ENCODE results near the gene SPRY2. TPM values are rescaled to one million over a fixed set of nuclear protein-coding genes. Genes with fewer than 3 reads are reported as not detected.

The SPRY2 gene
- total and polyA plus RNA-seq, 3 donors from 2014 or later: 8.4 to 12.9 (median 10.7) TPM

- no peak for DNase-seq
- Histone ChIP-seq H3K9me3 (no peaks in the 10 kb centered on the region), H3K36me3 (ENCODE audit: low read depth, missing control alignments) (no peaks in the 10 kb centered on the region), H3K4me1 (no peaks in the 10 kb centered on the region), H3K4me3 (no peak overlapping the region), H3K27ac (no peak overlapping the region), H3K27me3 (no peaks in the 10 kb centered on the region)
- intact Hi-C loops (cut with DNase I; ENCODE audit: low total_unique reads): no loop called here
- TF ChIP-seq CTCF (IDR thresholded peaks at IDR 0.05): no peak
Observed at GRCh38 chr13:80386592-80386991, 45.7 kb upstream of the SPRY2 start.

- no peak overlapping the region for H3K27ac ChIP-seq
- intact Hi-C loops (cut with DNase I; ENCODE audit: low total_unique reads): no loop called here
- TF ChIP-seq CTCF (IDR thresholded peaks at IDR 0.05): no peak
- no peak for TF ChIP-seq POLR2A (IDR thresholded peaks at IDR 0.05)
Observed at GRCh38 chr13:80386002-80386401, 45.1 kb upstream of the SPRY2 start.

GRCh38 chr13:80382576-80382975 is 41.6 kb upstream of the SPRY2 start:
- intact Hi-C loops (cut with DNase I; ENCODE audit: low total_unique reads): no loop called here
- TF ChIP-seq CTCF (IDR thresholded peaks at IDR 0.05) (no peak), POLR2A (IDR thresholded peaks at IDR 0.05) (no peak)
- no peak overlapping the region for H3K4me3 ChIP-seq
- no peak overlapping the region for H3K27ac ChIP-seq
- H3K36me3 ChIP-seq (ENCODE audit: low read depth, missing control alignments): no peaks in the 10 kb centered on the region
- no peaks in the 10 kb centered on the region for H3K9me3 ChIP-seq
- H3K4me1 ChIP-seq: no peaks in the 10 kb centered on the region
- WGBS, 2 donors: 100% methylated on average over 2 of the region's 2 CpGs
- DNase-seq: no peak
- no peaks in the 10 kb centered on the region for H3K27me3 ChIP-seq

More at GRCh38 chr13:80386002-80386401, 45.1 kb upstream of the SPRY2 start:
- H3K36me3 ChIP-seq (ENCODE audit: low read depth, missing control alignments): no peaks in the 10 kb centered on the region
- H3K9me3 ChIP-seq: no peaks in the 10 kb centered on the region
- no peaks in the 10 kb centered on the region for H3K27me3 ChIP-seq
- no peak overlapping the region for H3K4me3 ChIP-seq
- no peak for DNase-seq
- no peaks in the 10 kb centered on the region for H3K4me1 ChIP-seq

- DNase-seq: no peak
- H3K27me3 ChIP-seq: no peaks in the 10 kb centered on the region
- no peak overlapping the region for H3K27ac ChIP-seq
- H3K9me3 ChIP-seq: no peaks in the 10 kb centered on the region
- TF ChIP-seq CTCF (IDR thresholded peaks at IDR 0.05) (no peak), POLR2A (IDR thresholded peaks at IDR 0.05) (no peak)
- H3K4me1 ChIP-seq: no peaks in the 10 kb centered on the region
- no peaks in the 10 kb centered on the region for H3K36me3 ChIP-seq (ENCODE audit: low read depth, missing control alignments)
- 58 to 78% methylated on average over 3 of the region's 3 CpGs for WGBS, 2 donors
- H3K4me3 ChIP-seq: no peak overlapping the region
- intact Hi-C loops (cut with DNase I; ENCODE audit: low total_unique reads): no loop called here
Observed at GRCh38 chr13:80379245-80379644, 38.3 kb upstream of the SPRY2 start.

GRCh38 chr13:80376554-80376953 is 35.6 kb upstream of the SPRY2 start:
- intact Hi-C loops (cut with DNase I; ENCODE audit: low total_unique reads): no loop called here

More at GRCh38 chr13:80376554-80376953, 35.6 kb upstream of the SPRY2 start:
- H3K36me3 ChIP-seq (ENCODE audit: low read depth, missing control alignments): no peaks in the 10 kb centered on the region
- no peak for DNase-seq
- H3K9me3 ChIP-seq: no peaks in the 10 kb centered on the region
- no peaks in the 10 kb centered on the region for H3K27me3 ChIP-seq
- H3K4me3 ChIP-seq: no peak overlapping the region
- H3K27ac ChIP-seq: no peak overlapping the region
- WGBS, 2 donors: 97 to 98% methylated on average over 1 of the region's 1 CpG
- TF ChIP-seq POLR2A (IDR thresholded peaks at IDR 0.05) (no peak), CTCF (IDR thresholded peaks at IDR 0.05) (no peak)
- H3K4me1 ChIP-seq: no peaks in the 10 kb centered on the region
